GM10847 (cell line): ENCODE results near the gene FCHSD2.

Experiments
- POLR2A ChIP-seq: IDR thresholded peaks from 2 replicates; pipeline ENCODE4 v1.6.1; 2011; ENCODE audit not compliant: insufficient read length; ENCODE audit errors: extremely low read depth

The FCHSD2 gene

GRCh38 chr11:73114110-73114834 is 27.8 kb downstream of the FCHSD2 start:
- TF ChIP-seq POLR2A = no peak

- TF ChIP-seq POLR2A = no peak
These were observed 28.7 kb downstream of the FCHSD2 start for GRCh38 chr11:73113426-73113825.

- no peak for TF ChIP-seq POLR2A
These were observed 34.5 kb downstream of the FCHSD2 start for GRCh38 chr11:73107597-73107996.

GRCh38 chr11:73106347-73106746 is 35.8 kb downstream of the FCHSD2 start:
- TF ChIP-seq POLR2A = no peak

GRCh38 chr11:73100578-73100977 is 41.5 kb downstream of the FCHSD2 start:
- TF ChIP-seq POLR2A = no peak

- TF ChIP-seq POLR2A = no peak
These were observed 42.4 kb downstream of the FCHSD2 start for GRCh38 chr11:73099512-73100266.

GRCh38 chr11:73095613-73096012 is 46.5 kb downstream of the FCHSD2 start:
- no peak for TF ChIP-seq POLR2A

- TF ChIP-seq POLR2A = no peak
These were observed 50.4 kb downstream of the FCHSD2 start for GRCh38 chr11:73091521-73092305.

GRCh38 chr11:73087730-73088129 is 54.4 kb downstream of the FCHSD2 start:
- no peak for TF ChIP-seq POLR2A

- TF ChIP-seq POLR2A = no peak
These were observed 56.8 kb downstream of the FCHSD2 start for GRCh38 chr11:73085189-73085875.

- TF ChIP-seq POLR2A = no peak
These were observed 63.5 kb downstream of the FCHSD2 start for GRCh38 chr11:73078631-73079030.

- TF ChIP-seq POLR2A = no peak
These were observed 64.7 kb downstream of the FCHSD2 start for GRCh38 chr11:73077454-73077853.

- no peak for TF ChIP-seq POLR2A
These were observed 67.8 kb downstream of the FCHSD2 start for GRCh38 chr11:73074319-73074718.

GRCh38 chr11:73072935-73073481 is 69.1 kb downstream of the FCHSD2 start:
- TF ChIP-seq POLR2A = no peak

- TF ChIP-seq POLR2A = no peak
These were observed 71.5 kb downstream of the FCHSD2 start for GRCh38 chr11:73070653-73071052.
